Aorta (tissue), 5 donors: ENCODE data around the gene DSCAML1. TPM values are rescaled to one million over a fixed set of nuclear protein-coding genes. Genes with fewer than 3 reads are reported as not detected.

Source experiments
- ATAC-seq: fragments of 200-7000 bp; cut with Tn5 transposase; one replicate; pipeline ENCODE4 v1.9.1; 2022; ENCODE audit warnings: moderate library complexity; ENCODE audit not compliant: low FRiP score
- DNase-seq, 2 donors: peaks; one replicate each; pipeline ENCODE4 v3.0.0-alpha.2; 2020
- H3K27ac ChIP-seq, 2 donors: one replicate each; pipeline ENCODE4 v1.5.1; 2013; ENCODE audit warnings: low read length in 2 of 2, mild to moderate bottlenecking in 2 of 2, moderate library complexity in 2 of 2, control low read depth in 1 of 2, inconsistent platforms in 1 of 2, low read depth in 1 of 2
- H3K27me3 ChIP-seq, 2 donors: one replicate each; pipeline ENCODE4 v1.6.1; 2013; ENCODE audit warnings: control low read depth in 1 of 2, low read length in 1 of 2, mild to moderate bottlenecking in 1 of 2, moderate library complexity in 1 of 2; ENCODE audit not compliant: insufficient read depth in 2 of 2, control insufficient read depth in 1 of 2
- H3K36me3 ChIP-seq, 2 donors: one replicate each; pipeline ENCODE4 v1.6.1; 2013; ENCODE audit warnings: control low read depth in 1 of 2, low read length in 1 of 2, mild to moderate bottlenecking in 1 of 2; ENCODE audit not compliant: insufficient read depth in 2 of 2, control insufficient read depth in 1 of 2
- H3K4me1 ChIP-seq, 2 donors: one replicate each; pipeline ENCODE4 v1.6.1; 2013; ENCODE audit warnings: low read length in 2 of 2, control low read depth in 1 of 2, mild to moderate bottlenecking in 1 of 2, moderate library complexity in 1 of 2; ENCODE audit not compliant: insufficient read depth in 2 of 2, control insufficient read depth in 1 of 2
- H3K4me3 ChIP-seq, 2 donors: one replicate each; pipeline ENCODE4 v1.5.1; 2013; ENCODE audit warnings: low read length in 2 of 2, control low read depth in 1 of 2, mild to moderate bottlenecking in 1 of 2
- H3K9me3 ChIP-seq: one replicate; pipeline ENCODE4 v1.6.1; 2013; ENCODE audit warnings: mild to moderate bottlenecking, low read length; ENCODE audit not compliant: control insufficient read depth
- WGBS, 2 donors: extraction: QIAGEN DNeasy Blood & Tissue Kit; methylation state at CpG; one replicate each; pipeline ENCODE4 v1.1.7; 2013; 5-methylcytosine and 5-hydroxymethylcytosine counted together
- intact Hi-C, 2 donors: fragments of 100-400 bp; cut with DNase I; formaldehyde crosslinking; loops; one replicate each; pipeline versions ENCODE4 v1.14.2 to v1.15.0; 2022
- polyA plus RNA-seq, 2 donors: library from polyadenylated mRNA; stranded (reverse); fragments of 200-250 nt; gene quantifications; one replicate each; pipeline ENCODE4 v1.2.3, GENCODE V29; 2013
- total RNA-seq, 2 donors: library from RNA; stranded (reverse); fragmentation: NEBNext Ultra II Directional; extraction: Animal tissue kit (Norgen Biotek cat#: 25700); gene quantifications; one replicate each; pipeline ENCODE4 v1.2.1, GENCODE V29; 2021
- donor health status: healthy with polysubstance abuse.
- donor health status: Bipolar disorder and iron deficiency.
- donor health status: DM: no; HTN: no; CAD: no.
- donor health status: DM: no; HTN: no; CAD: no.
- donor health status: DM: yes; HTN: yes; CAD: no.

DSCAML1 gene
- total and polyA plus RNA-seq, 4 donors, result 0.13 to 2.2 (median 0.58) TPM; not detected in 1

DNA sequence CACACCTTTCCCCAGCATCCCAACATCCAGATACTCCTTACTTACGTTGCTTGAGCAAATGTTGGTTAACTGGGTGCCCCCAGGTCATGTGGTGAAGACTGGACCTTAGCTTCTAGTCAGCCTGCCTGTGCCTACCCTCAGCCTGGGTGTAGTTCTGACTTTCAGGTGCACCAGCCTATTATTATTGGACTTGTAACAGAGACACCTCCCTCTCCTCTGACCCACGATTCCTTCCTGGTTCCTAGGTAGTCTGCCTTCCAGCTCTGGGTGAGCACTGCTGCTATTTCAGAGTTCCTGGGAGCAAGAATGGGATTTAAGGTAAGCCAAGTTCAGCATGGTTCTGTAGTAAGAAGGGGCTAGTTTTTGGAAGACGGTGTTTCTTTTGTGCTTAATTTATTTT, 138.2 kb downstream of the DSCAML1 start:
- Histone ChIP-seq H3K27ac (no peak overlapping the region), H3K36me3 (no peaks in the 10 kb centered on the region), H3K27me3 (peaks cover 0 to 2% of the 10 kb centered on the region in 2 donors), H3K4me3 (no peak overlapping the region), H3K4me1 (no peaks in the 10 kb centered on the region), H3K9me3 (no peaks in the 10 kb centered on the region)
- DNase-seq (no peak), ATAC-seq (no peak)
- 70 to 83% methylated on average over 3 of the region's 3 CpGs for WGBS, 2 donors
- intact Hi-C loops, result no loop called here

DNA sequence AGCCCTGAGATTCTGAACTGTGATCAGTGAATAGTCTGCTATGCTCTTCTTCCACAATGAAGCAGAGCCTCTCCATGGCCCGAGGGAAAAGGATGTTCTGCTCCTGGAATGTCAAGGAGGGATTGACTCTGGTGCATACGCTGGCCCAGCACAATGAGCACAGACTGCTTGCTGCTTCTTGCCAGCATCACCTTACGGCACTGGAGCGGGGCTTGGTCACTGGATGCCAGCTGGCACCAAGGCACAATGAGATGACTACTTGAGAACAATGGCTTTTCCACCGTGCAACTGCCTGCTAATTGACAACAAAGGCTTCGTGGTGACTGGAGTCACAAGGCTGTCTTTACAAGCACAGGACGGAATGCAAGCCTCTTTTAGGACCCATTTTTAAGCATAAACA, 139.2 kb downstream of the DSCAML1 start:
- intact Hi-C loops, result no loop called here
- no peak overlapping the region for H3K4me3 ChIP-seq
- H3K36me3 ChIP-seq, result no peaks in the 10 kb centered on the region
- peaks cover 0 to 2% of the 10 kb centered on the region in 2 donors for H3K27me3 ChIP-seq
- H3K27ac ChIP-seq, result no peak overlapping the region
- no peak for ATAC-seq
- 57 to 61% methylated on average over 7 of the region's 7 CpGs for WGBS, 2 donors
- no peak for DNase-seq
- H3K4me1 ChIP-seq, result no peaks in the 10 kb centered on the region
- no peaks in the 10 kb centered on the region for H3K9me3 ChIP-seq

GRCh38 chr11:117654281-117655255, 142.4 kb downstream of the DSCAML1 start:
- ATAC-seq, result no peak

GRCh38 chr11:117652521-117652920, 144.5 kb downstream of the DSCAML1 start:
- WGBS, 2 donors, result 81 to 88% methylated on average over 4 of the region's 4 CpGs
- no peaks in the 10 kb centered on the region for H3K27me3 ChIP-seq
- no peak overlapping the region for H3K27ac ChIP-seq
- DNase-seq (no peak), ATAC-seq (no peak)
- intact Hi-C loops, result no loop called here
- no peak overlapping the region for H3K4me3 ChIP-seq
- no peaks in the 10 kb centered on the region for H3K4me1 ChIP-seq
- no peaks in the 10 kb centered on the region for H3K36me3 ChIP-seq
- no peaks in the 10 kb centered on the region for H3K9me3 ChIP-seq

More at GRCh38 chr11:117654281-117655255, 142.4 kb downstream of the DSCAML1 start:
- H3K27me3 ChIP-seq, result peaks cover 0 to 2% of the 10 kb centered on the region in 2 donors
- H3K36me3 ChIP-seq, result no peaks in the 10 kb centered on the region
- intact Hi-C loops, result no loop called here
- 66 to 68% methylated on average over 21 of the region's 21 CpGs for WGBS, 2 donors
- no peak for DNase-seq
- no peak overlapping the region for H3K4me3 ChIP-seq
- no peaks in the 10 kb centered on the region for H3K4me1 ChIP-seq
- no peaks in the 10 kb centered on the region for H3K9me3 ChIP-seq
- H3K27ac ChIP-seq, result no peak overlapping the region

DNA sequence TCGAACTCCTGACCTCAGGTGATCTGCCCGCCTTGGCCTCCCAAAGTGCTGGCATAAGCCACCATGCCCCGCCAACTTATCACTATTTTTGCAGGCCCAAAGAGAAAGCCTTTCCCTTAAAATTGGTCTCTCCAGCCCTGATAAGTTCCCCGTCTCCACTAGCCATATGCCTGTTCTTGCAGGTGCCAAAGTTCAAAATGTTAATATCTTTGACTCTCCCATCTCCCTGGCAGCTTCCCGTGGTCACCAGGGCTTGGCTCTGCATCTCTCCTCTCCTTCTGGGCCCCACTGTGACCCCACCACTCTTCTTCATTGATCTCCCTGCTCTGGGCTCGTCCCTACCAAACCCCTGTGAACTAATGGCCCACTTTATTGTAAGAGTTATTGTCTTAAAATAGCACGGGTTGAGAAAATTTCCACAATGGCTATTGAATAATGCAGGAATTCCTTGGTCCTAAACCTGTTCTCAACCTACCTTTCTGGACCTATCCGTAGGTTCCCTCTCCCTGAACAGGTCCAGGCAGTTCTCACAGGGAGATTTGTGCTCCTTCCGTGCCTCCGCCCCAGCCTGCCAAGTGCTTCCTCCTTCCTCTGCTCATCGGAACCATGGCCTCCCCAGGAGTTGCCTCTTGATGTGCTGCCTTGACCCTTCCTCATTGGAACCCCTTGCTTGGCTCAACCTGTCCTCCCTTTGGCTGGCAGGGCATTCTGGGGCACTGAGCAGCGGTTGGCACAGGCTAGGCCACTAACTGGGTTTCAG, 147.5 kb downstream of the DSCAML1 start:
- 86 to 87% methylated on average over 12 of the region's 12 CpGs for WGBS, 2 donors
- no peaks in the 10 kb centered on the region for H3K36me3 ChIP-seq
- no peak overlapping the region for H3K27ac ChIP-seq
- no peaks in the 10 kb centered on the region for H3K9me3 ChIP-seq
- DNase-seq (no peak), ATAC-seq (no peak)
- H3K27me3 ChIP-seq, result no peaks in the 10 kb centered on the region
- no peaks in the 10 kb centered on the region for H3K4me1 ChIP-seq
- H3K4me3 ChIP-seq, result no peak overlapping the region
- intact Hi-C loops, result no loop called here

DNA sequence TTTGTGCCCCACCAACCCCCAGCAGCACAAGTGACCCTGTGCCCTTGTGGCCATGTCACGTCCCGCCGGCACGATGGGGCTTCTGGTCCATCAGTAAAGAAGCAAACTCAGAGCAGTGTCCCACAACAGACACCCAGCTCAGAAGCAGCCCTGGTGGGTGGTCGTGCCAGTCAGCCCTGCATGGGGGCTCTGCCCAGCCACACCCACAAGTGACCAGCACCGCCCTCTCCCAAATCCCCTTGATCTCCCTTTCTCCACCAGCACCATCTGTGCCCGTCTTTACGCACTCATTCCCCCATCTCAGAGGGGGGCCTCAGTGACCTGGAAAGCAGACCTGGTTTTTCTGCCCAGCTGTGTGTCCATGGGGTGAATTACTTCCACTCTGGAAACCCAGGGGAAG, 149.1 kb downstream of the DSCAML1 start:
- Histone ChIP-seq H3K4me3 (no peak overlapping the region), H3K4me1 (no peaks in the 10 kb centered on the region), H3K27me3 (no peaks in the 10 kb centered on the region), H3K36me3 (no peaks in the 10 kb centered on the region), H3K27ac (no peak overlapping the region), H3K9me3 (no peaks in the 10 kb centered on the region)
- WGBS, 2 donors, result 76% methylated on average over 8 of the region's 8 CpGs
- ATAC-seq (no peak), DNase-seq (no peak)
- intact Hi-C loops, result no loop called here

GRCh38 chr11:117647207-117647606, 149.8 kb downstream of the DSCAML1 start:
- intact Hi-C loops, result no loop called here
- WGBS, 2 donors, result 75 to 79% methylated on average over 3 of the region's 3 CpGs
- Histone ChIP-seq H3K9me3 (no peaks in the 10 kb centered on the region), H3K4me3 (no peak overlapping the region), H3K4me1 (no peaks in the 10 kb centered on the region), H3K27ac (no peak overlapping the region), H3K27me3 (no peaks in the 10 kb centered on the region), H3K36me3 (no peaks in the 10 kb centered on the region)
- DNase-seq (no peak), ATAC-seq (no peak)

GRCh38 chr11:117646411-117646810, 150.6 kb downstream of the DSCAML1 start:
- Histone ChIP-seq H3K9me3 (no peaks in the 10 kb centered on the region), H3K36me3 (no peaks in the 10 kb centered on the region), H3K27me3 (no peaks in the 10 kb centered on the region), H3K4me3 (no peak overlapping the region), H3K27ac (no peak overlapping the region), H3K4me1 (no peaks in the 10 kb centered on the region)
- ATAC-seq, result no peak
- intact Hi-C loops, result no loop called here
- 64 to 77% methylated on average over 6 of the region's 6 CpGs for WGBS, 2 donors
- DNase-seq, result no peak
